AG09319 (cell line): ENCODE results near the gene C13orf46.

Experiments used
- DNase-seq: peaks from one replicate; pipeline ENCODE4 v3.0.0-alpha.2; 2010; ENCODE audit warnings: low read depth; ENCODE audit errors: extremely low read depth
- CTCF ChIP-seq: IDR thresholded peaks from 2 replicates; pipeline ENCODE4 v1.5.1; 2011; ENCODE audit warnings: low read depth, mild to moderate bottlenecking, inconsistent platforms, low read length, moderate library complexity

The C13orf46 gene

GRCh38 chr13:113939129-113939943, 34.5 kb downstream of the C13orf46 start:
- DNase-seq: no peak
- no peak for TF ChIP-seq CTCF

- DNase-seq: no peak
- TF ChIP-seq CTCF: no peak
Observed at GRCh38 chr13:113938716-113939115, 35.2 kb downstream of the C13orf46 start.

- no peak for DNase-seq
- no peak for TF ChIP-seq CTCF
Observed at GRCh38 chr13:113938246-113938645, 35.6 kb downstream of the C13orf46 start.

- TF ChIP-seq CTCF: no peak
Observed at GRCh38 chr13:113937527-113938180, 36.2 kb downstream of the C13orf46 start.

GRCh38 chr13:113937073-113937472, 36.8 kb downstream of the C13orf46 start:
- no peak for TF ChIP-seq CTCF
- DNase-seq: no peak

More at GRCh38 chr13:113937527-113938180, 36.2 kb downstream of the C13orf46 start:
- DNase-seq: no peak

GRCh38 chr13:113936166-113936965, 37.5 kb downstream of the C13orf46 start:
- DNase-seq: no peak
- TF ChIP-seq CTCF: no peak
